ENCODE results near the gene TRPV5.
A peak's percentile ranks its signal among the peaks of the same experiment; 100 is the strongest.

The TRPV5 gene

DNA sequence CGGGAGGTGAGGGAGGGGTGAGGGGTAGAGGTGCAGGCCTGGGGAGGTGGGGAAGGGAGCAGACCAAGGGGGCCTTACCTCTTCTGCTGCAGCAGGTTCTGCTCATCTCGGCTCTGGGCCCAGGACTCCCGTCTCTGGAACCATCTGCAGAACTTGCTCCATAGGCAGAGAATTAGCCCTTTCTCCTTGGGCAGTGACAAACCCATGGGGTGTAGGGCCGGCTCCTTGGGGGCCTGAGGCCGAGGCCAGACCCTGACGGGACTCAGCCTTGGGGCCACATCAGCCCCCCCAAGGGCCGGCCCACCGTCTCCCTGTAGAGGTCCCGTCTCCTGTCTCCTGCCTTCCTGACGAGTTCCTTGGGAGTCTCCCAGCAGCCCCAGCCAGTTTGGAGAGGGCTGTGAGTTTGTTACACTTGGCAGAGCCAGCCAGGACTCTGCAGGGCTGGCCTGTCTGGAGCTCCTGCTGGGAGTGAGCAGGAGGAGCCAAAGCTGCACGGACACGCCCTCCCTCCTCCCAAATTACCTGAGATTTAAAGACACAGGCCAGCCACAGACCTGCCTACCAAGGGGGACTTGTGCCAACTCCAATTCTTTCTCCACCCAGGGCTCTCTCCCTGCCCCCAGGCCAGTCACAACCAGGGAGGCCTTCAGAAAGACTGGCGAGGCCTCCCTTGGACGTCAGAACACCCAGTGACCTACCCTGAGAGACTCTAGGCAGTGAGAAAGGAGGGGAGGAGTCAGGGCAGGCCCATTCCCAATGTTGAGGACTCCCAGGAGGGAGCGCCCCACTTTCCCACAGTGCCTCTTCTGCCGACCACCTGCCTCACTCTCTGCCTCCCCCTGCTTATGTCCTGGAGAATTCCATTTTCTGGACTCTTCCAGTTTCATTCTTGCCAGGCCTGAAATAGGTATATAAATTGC, 48.0 kb downstream of the TRPV5 start, which contains the start of gene TRPV6:
TRPV6 (minus strand) TSS at position 435 of the 920 bp plus-strand sequence.
- no peak for DNase-seq (ENCODE audit: low read depth)

DNA sequence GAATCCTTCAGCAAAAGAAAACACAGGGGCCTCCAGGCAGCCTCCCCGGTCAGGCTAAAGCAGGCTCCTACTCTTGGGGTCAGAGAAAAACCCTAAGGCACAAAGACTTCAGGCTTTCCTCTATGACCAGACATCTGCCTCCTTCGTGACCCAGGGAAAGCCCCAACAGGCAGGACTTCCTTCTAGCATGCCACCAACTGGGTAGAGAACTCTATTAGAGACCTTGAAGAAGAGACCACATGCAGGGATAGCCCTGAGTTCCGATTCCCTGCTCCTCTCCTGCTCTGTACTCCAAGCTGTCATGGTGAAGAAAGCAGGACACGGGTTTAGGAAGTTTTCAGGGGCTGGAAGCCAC, 49.3 kb downstream of the TRPV5 start:
- DNase-seq (ENCODE audit: low read depth) = no peak

DNA sequence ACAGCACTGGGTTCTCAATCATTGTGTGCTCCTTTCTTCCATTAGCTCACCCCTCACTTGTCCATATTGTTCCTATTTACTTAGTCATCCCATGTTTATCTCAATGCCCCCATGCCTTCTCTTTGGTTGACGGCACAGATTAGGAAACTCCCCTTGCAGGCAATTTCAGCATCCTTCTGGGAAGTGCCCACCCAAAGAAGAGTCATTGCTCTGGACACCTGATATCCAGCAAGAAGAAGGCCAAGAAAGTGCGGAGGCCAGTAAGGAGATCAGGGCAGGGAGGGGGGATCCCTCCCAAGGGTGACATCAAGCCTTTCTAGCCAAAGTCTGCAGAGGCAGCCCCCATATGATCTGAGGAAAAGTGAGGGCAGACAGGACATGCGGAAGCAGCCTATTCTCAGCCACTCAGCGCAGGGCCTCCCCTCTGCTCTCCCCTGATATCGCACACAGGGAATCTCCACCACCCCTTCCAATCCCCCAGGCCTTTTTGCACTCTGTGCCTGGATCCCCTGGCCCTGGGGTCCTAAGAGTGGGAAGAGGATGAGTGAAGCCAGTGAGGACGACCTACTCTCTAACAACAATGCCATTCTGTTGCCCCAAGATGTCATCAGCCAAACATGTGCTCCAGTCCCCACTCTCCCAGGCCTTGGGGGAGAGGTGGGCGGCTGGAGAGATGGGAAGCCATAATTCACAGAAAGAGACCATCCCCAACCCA, 49.8 kb downstream of the TRPV5 start:
- no peak for DNase-seq (ENCODE audit: low read depth)

DNA sequence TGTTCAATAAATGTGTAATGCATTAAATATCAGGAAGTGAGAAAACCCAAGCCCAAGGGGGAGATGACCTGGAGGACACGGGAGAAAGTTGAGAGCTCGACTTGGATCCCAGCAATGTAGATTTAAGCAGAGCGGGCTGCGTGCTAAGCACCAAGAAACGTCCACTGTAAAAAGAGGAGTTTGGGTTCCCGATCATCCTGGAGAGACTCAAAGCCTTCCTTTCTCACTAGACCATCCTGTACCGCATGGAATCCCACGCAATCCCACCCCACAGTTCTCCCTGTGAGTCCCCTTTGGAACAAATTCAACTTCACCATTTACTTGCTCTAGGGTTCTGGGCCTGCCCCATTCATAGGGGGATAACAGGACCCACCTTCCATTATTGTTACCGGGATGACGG, 50.4 kb downstream of the TRPV5 start:
- no peak for DNase-seq (ENCODE audit: low read depth)

DNA sequence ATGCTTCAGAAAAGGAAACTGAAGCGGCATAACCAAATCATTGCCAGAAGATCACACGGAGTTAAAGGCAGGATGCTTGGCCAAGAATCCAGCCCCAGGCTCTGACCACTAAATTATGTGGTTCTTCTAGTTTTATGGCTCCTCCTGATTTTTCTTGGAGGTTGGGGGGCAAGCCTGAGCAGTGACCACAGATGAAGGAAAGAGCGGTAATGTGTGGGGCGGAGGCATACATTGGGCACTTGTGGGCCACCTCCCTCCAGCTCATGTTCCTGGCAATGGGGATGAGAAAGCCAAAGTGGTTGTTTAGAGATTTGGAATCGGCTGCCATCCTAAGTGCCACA, 51.2 kb downstream of the TRPV5 start:
- DNase-seq (ENCODE audit: low read depth) = no peak

DNA sequence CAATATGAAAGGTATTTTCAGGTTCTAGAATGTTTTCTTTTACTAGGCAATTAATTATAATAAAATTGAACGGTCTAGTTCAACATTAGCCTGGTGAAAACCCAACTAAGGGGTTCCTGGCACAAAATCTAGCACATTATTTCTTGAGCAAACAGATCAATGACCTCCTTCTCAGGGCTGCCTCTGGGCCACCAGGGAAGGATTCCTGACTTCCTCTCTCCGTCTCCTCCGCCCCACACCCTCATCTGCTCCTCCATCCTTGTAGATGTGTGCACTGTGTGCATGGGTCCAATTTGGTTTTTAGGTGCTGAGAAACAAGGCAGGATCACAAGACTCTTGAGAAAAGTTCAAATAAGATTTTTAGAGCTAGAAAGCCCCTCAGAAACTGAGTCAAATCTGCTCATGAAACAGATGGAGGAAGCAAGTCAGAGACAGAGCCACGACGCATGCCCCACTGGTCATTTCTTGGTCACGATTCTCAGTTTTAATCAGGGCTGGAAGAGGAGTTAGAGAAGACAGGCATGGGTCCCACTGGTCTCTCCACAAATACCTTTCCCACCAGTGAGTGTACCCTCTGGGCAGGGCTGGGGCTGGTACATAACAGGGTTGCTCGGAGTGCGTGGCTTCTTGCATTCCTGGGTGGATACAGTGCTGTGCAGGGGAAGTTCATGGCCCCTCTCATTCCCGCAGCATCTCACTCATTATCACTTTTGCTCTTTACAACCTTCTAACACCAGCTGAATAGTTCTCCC, 51.8 kb downstream of the TRPV5 start:
- no peak for DNase-seq (ENCODE audit: low read depth)

DNA sequence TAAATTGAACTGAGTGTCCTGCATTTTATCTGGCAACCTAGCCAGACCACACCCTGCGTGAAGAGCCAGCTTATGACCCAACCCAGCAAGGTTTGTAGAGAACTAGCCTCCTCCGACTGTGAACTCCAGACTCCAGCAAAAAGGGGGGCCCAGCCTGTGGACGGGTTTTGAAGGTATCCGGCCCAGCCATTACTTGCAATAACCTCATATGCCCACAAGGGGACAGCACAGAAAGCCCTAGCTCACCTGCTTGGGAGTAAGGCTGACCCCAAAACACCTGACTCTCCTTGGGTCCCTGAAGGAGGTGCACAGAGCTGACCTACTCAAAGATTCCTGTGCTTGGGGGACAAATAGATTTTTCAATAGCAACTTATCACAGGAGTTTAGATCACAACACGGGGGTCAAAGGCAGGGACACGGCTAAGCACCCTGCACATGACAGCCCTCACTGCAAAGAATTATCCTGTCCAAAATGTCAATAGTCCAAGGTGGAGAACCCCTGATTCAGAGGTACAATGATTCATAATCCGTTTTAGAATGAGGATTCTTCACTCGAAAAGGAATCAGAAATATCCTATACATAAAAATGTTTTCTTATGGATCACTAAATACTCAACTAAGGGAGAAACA, 52.6 kb downstream of the TRPV5 start:
- DNase-seq (ENCODE audit: low read depth) = peak; percentile 19

DNA sequence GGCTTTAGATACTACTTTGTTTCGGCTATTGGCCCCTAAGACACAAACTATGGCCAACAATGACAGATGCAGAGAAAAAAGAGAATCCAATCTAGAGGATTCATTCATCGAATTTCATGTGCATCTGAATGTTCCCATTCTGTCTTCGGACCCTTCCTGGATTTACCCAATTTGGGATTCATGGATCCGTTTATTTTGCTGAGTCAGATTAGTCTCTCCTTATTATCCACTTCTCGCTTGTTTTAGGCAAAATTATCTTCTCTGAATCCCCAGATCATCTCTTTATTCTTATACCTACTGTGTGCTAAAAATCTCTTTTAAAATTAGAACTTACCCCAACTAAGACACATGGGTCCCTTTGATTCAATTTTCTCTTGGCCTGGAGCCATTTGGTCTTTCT, 54.5 kb downstream of the TRPV5 start:
- no peak for DNase-seq (ENCODE audit: low read depth)

DNA sequence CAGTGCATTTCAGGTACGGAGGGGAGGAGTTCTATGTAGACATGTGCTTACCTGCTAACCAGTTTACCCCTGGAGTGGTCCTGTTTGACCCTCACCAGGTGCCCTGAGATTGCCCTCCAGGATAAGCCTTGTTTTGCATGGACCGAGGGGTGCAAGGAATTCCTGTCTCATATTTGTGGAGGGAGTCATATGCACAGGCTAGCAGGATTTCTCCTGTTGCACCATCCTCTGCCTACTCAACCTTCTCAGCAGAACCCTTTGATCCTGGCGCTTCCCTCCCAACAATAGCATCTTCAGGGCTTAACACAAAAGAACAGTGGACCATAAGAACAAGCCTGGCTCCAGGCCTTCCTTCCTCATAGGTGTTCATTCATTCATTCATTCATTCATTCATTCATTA, 55.2 kb downstream of the TRPV5 start:
- DNase-seq (ENCODE audit: low read depth) = no peak

DNA sequence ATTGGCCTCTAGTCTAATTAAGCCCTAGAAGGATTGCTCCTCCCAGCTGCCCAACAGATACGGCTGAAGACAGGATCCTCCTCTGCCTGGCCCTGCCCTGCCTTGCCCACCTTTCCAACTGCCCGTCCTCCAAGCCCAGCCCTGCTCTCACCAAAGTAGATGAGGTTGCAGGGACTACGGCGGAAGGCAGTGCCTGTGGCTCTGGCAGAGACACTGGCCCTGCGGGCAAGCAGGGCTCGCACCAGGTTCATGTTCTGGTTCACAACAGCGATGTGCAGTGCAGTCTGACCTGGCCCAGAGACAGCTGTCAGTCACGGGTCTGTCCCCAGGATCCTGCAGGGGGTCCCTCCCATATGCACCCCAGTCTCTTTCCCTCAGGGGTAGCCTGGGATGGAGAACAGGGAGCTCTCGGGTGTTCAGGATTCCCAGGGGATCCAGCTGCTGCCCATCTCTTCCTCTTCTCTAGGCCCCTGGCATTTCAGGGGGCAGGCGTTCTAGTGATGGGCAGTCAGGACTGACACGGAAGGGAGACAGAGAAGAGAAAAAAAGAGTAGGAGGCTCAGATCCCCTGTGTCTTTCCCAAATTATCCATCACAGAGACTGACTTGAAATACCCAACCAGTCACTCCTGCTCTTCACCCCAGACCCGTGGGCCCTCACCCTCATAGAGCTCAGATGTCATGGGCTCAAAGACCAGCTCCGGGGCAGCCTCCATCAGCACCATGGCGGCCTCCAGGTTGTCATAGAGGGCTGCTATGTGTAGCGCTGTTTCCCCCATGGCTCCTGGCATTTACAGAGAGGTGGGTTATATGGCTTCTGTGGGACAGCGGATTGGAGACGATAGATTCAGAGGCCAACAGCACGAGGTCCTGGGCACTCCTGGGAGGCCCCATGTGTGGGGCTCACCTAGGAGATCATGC, 56.3 kb downstream of the TRPV5 start:
- no peak for DNase-seq (ENCODE audit: low read depth)

DNA sequence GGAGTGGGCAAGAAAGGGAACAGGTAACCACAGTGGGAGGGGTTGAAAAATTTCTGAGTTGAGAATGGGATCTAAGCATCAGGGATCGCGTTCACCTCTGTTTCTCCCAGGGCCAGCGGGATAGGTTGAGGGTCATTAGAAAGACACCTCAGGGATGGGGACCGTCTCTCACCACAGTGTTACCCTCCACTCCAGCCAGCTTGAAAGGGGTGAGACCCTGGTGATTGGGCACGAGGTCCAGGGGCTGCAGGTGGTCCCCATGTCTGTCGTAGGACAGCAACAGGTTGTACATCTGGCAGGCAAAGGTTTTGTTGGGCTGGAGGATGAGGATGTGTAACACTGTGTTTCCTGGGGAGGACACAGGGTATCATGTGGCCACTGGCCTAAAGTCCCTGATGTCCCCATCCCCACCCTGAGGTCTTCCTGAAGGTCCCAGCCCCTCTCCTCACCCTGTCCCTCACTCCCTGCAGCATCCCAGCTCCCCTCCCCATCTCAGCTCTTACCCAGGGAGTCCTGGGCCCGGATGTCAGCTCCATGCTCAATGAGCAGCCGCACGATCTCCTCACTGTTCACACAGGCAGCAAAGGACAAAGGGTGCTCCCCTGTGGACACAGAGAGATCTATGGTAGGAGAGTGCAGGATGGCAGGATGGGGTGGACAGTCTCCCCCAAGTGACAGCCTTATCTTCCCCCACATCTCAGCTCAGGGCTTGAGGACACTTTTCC, 57.1 kb downstream of the TRPV5 start:
- DNase-seq (ENCODE audit: low read depth) = no peak

DNA sequence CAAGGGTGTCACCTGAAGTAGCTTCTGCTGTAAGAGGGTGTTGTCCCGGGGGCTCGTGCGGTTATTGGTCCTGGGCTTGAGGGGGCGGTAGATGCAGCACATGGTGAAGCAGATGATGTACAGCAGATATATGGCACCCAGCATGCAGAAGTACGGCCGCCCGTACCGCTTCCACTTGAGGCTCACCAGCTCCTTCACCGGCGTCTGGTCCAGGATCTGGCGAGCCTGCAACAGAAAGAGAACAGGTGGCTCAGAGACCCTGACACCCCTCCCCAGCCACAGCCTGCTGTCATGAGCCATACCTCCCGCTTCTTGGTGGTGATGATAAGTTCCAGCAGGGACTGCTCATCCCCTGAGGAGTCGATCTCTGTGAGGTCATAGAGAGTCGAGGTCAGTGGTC, 58.1 kb downstream of the TRPV5 start:
- no peak for DNase-seq (ENCODE audit: low read depth)

DNA sequence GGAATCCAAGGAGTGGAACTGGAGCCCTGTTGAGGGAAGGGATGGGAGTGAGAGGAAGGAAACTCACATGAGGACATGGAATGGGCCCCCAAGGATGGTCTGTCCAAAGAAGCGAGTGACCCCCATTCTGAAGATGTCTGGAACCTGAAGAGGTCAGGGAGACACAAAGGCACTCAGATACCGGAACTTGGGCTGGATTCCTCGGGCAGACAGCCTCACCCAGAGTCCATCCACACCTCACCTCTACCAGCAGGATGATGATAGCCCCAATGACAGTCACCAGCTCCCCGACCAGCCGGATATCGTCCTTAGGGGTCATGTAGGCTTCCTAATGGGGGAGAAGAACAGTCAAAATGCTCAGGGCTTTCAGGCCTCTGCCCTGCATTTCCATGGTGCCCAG, 58.7 kb downstream of the TRPV5 start:
- DNase-seq (ENCODE audit: low read depth) = no peak

DNA sequence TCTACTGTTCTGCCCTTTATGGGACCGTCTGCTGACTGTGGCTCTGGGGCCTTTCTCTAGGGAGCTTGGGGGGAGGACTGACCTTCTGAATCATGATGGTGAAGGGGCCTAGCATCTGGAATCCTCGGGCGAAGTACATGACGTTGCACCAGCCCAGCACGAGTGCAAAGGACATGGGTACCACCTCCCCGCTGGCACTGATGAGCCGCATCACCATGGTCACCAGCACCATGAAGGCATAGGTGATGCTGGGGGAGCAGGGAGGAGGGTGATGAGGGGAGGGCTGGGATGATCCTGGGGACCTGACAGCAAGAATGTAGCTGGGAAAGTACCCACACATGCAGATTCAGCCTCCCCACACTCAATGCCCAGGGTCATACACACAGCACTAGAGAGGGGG, 59.1 kb downstream of the TRPV5 start:
- DNase-seq (ENCODE audit: low read depth) = no peak

DNA sequence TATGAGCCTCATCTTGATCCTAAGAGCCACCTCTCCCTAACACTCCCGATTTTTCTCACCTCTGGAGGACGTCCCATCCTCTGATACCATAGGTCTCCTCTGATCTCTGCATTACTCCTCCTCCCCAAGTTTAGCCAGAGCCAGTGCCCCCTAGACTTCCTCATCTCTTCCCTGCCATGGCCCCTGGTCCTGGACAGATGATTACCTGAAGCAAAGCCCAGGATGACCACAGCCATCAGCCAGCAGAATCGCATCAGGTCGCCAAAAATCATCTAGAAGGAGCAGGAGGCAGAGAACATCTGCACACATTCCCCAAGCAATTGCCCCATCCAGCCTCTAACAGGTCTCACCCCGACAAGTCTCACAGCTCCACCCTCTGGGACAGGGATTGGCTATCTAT, 59.7 kb downstream of the TRPV5 start:
- DNase-seq (ENCODE audit: low read depth) = no peak

DNA sequence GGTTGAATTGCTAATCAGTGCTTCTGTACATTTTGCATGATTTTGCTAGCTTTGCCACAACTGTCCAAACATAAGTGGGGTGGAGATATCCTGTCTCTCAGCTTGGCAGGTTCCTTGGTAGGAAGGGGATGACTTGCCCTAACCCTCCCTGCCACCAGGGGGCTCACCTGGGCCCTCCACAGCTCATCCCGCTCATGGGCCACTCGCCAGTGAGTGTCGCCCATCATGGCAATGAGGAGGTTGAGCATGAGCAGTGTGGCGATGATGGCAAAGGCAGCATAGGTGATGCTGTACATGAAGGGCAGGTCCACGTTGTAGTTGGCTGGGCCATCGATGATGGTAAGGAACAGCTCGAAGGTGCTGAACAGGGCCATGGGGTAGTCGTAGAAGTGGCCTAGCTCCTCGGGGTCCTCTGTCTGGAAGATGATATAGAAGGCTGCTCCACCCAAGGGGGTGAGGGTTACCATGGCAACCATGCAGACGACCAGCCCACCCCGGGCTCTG, 60.2 kb downstream of the TRPV5 start:
- no peak for DNase-seq (ENCODE audit: low read depth)

DNA sequence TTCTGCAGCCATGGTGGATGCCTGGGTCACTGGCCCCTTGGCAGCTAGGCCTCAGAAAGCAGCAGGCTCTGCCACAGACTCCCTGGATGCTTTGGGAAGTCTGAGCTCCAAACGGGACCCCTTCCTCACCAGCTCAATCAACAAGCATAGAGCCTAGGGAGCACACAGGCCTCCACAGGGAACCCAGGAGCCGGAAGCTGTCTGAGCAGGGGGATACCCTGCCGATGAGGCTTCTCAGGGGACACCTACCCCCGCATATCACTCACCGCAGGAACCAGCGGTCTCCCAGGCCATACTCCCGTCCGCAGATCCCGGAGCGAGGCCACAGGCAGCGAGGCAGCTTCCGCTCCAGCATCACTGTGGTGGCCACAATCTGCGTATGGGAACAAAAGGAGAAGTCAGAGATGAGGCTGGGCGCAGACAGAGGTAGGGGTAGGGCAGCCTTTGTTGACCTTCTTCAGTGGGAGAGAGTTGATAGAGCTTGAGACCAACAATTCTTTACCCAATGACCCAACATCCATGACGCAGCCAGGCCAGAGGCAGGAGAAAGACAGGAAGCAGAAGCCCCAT, 61.4 kb downstream of the TRPV5 start:
- DNase-seq (ENCODE audit: low read depth) = no peak

DNA sequence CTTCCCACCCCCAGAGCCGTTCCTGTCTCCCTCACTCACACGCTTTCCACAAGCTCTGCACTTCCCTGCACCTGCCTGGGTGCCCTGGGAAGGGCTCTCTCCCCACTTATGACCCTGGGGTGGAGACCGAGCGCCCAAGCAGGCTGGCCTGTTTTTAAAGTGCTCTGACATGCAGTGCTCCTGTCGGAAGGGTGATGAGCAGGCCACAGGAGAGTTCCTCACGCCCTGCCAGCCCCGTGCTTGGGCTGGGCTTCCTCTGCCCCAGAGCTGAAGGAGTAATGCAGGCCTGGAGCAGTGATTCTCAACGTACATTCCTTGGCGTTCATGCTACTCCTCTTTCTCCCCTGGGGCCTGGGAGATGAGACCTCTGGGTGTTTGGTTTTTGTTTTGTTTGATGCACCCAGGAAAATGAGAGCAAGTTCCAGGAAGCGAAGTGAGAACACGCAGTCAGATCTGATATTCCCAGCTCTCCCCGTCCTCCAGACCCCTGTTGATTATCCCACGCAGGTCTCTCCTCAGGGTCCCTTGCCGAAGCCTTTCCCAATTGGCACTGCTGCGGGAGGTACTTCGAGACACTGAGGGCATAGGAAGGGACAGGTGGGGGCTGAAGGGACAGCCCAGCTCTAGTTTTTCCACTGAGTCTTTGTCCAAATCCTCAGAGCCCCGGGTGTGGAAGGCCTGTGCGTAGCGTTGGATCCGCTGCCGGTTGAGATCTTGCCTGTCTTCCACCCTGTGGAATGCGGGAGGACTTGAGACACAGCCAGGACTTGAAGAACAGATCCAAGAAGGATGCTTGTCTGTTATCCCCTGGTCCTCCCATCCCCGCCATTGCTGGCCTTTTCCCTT, 62.1 kb downstream of the TRPV5 start:
- no peak for DNase-seq (ENCODE audit: low read depth)

Measured in stimulated activated CD4-positive, alpha-beta T cell treated with anti-CD3 and anti-CD28 coated beads, Interleukin-2, amount 100 ng/mL, for 4 hours (primary cell).